Measurements from ENCODE around the gene ADGRG6. TPM values are rescaled to one million over a fixed set of nuclear protein-coding genes. Genes with fewer than 3 reads are reported as not detected.

Gene ADGRG6
- total and polyA plus RNA-seq, 10 of the 15 experiments (the other 5 are each of a cell fraction or from before 2014, with no cell fraction given): 0.01 to 0.24 (median 0.13) TPM; not detected in 7

GRCh38 chr6:142408409-142408808 is 106.6 kb downstream of the ADGRG6 start (continued):
- TF ChIP-seq BRCA1 (IDR thresholded peaks at IDR 0.05; ENCODE audit: low read depth, low read length) (no peak), PRDM15 (CRISPR knock-in tag; IDR thresholded peaks at IDR 0.05) (no peak), ZSCAN29 (IDR thresholded peaks at IDR 0.05) (no peak), LARP7 (IDR thresholded peaks at IDR 0.05) (no peak), TCF12 (IDR thresholded peaks at IDR 0.05; ENCODE audit: low read depth, low read length) (no peak), YY1 (IDR thresholded peaks at IDR 0.05; ENCODE audit: low read depth, low read length) (no peak), HCFC1 (IDR thresholded peaks at IDR 0.05; ENCODE audit: low read length) (no peak), REST (IDR thresholded peaks at IDR 0.05; ENCODE audit: low read depth, low read length) (no peak), NR2C2 (IDR thresholded peaks at IDR 0.05; ENCODE audit: borderline replicate concordance, control insufficient read depth, insufficient read length, low read depth) (no peak), RAD21 (IDR thresholded peaks at IDR 0.05; ENCODE audit: insufficient read depth, low read depth, low read length) (no peak), CBX3 (IDR thresholded peaks at IDR 0.05; ENCODE audit: borderline replicate concordance, low read depth) (no peak)
